GM19438 (cell line): ENCODE results near the gene CST9L.

Source experiments
- ATAC-seq: cut with Tn5 transposase; IDR thresholded peaks from one replicate; pipeline ENCODE4 v1.9.1; 2021; ENCODE audit warnings: low read depth; ENCODE audit not compliant: unreplicated experiment

Gene CST9L

GRCh38 chr20:23515250-23515939, 52.9 kb downstream of the CST9L start:
- no peak for ATAC-seq

GRCh38 chr20:23514848-23515247, 53.4 kb downstream of the CST9L start:
- no peak for ATAC-seq
